Measurements from ENCODE around the gene EZR. TPM values are rescaled to one million over a fixed set of nuclear protein-coding genes. Genes with fewer than 3 reads are reported as not detected.
"Not testable (repeated sequence)": the region's sequence is repeated elsewhere in the genome, so short reads cannot be mapped to it uniquely, and the experiment has no call there.

Gene EZR
- total RNA-seq, 1 experiment from 2014 or later, result 88.5 TPM

DNA sequence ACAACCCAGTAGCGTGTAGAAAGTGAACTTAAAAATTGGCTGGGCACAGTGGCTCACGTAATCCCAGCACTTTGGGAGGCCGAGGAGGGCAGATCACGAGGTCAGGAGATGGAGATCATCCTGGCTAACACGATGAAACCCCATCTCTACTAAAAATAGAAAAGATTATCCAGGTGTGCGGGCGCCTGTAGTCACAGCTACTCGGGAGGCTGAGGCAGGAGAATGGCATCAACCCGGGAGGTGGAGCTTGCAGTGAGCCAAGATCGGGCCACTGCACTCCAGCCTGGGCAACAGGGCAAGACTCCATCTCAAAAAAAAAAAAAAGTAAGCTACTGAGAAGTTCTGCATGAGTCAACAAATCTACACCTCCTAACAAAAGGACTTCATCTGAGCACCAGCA lies 26.7 kb downstream of the EZR start:
- H3K4me1 ChIP-seq (ENCODE audit: low read length), result peaks cover 54% of the 10 kb centered on the region
- H4K20me1 ChIP-seq (ENCODE audit: insufficient read depth, low read depth, low read length), result peaks cover 46% of the 10 kb centered on the region
- not testable (repeated sequence) for DNase-seq; H3K9ac ChIP-seq (ENCODE audit: low read length); H3K9me2 ChIP-seq (replicated peaks; ENCODE audit: insufficient read depth, low read length); H3K27me3 ChIP-seq (ENCODE audit: low read length); H3K9me3 ChIP-seq (ENCODE audit: low read length); H3K4me3 ChIP-seq (ENCODE audit: low read length); H3K4me2 ChIP-seq (ENCODE audit: low read depth, low read length, poor library complexity, severe bottlenecking); H3K27ac ChIP-seq (ENCODE audit: low read length); H2AFZ ChIP-seq (ENCODE audit: low read length)
- peaks cover 14% of the 10 kb centered on the region; the same call in 1 of the 2 replicates for H3K36me3 ChIP-seq (ENCODE audit: insufficient read depth, low read length)
- peaks cover 94% of the 10 kb centered on the region for H3K79me2 ChIP-seq (ENCODE audit: low read length)

GRCh38 chr6:158791274-158791855 lies 27.8 kb downstream of the EZR start:
- H3K4me2 ChIP-seq (ENCODE audit: low read depth, low read length, poor library complexity, severe bottlenecking), result no peak overlapping the region
- no peak overlapping the region for H3K4me3 ChIP-seq (ENCODE audit: low read length)
- H4K20me1 ChIP-seq (ENCODE audit: insufficient read depth, low read depth, low read length), result peaks cover 35% of the 10 kb centered on the region
- H3K36me3 ChIP-seq (ENCODE audit: insufficient read depth, low read length), result peaks cover 22% of the 10 kb centered on the region; the same call in 1 of the 2 replicates
- DNase-seq, result no peak
- no peaks in the 10 kb centered on the region for H3K27me3 ChIP-seq (ENCODE audit: low read length)
- H2AFZ ChIP-seq (ENCODE audit: low read length), result no peak overlapping the region
- H3K79me2 ChIP-seq (ENCODE audit: low read length), result peaks cover 85% of the 10 kb centered on the region
- no peaks in the 10 kb centered on the region for H3K9me3 ChIP-seq (ENCODE audit: low read length)
- H3K27ac ChIP-seq (ENCODE audit: low read length), result no peak overlapping the region
- no peaks in the 10 kb centered on the region for H3K9me2 ChIP-seq (replicated peaks; ENCODE audit: insufficient read depth, low read length)
- H3K9ac ChIP-seq (ENCODE audit: low read length), result no peak overlapping the region
- H3K4me1 ChIP-seq (ENCODE audit: low read length), result peaks cover 42% of the 10 kb centered on the region

DNA sequence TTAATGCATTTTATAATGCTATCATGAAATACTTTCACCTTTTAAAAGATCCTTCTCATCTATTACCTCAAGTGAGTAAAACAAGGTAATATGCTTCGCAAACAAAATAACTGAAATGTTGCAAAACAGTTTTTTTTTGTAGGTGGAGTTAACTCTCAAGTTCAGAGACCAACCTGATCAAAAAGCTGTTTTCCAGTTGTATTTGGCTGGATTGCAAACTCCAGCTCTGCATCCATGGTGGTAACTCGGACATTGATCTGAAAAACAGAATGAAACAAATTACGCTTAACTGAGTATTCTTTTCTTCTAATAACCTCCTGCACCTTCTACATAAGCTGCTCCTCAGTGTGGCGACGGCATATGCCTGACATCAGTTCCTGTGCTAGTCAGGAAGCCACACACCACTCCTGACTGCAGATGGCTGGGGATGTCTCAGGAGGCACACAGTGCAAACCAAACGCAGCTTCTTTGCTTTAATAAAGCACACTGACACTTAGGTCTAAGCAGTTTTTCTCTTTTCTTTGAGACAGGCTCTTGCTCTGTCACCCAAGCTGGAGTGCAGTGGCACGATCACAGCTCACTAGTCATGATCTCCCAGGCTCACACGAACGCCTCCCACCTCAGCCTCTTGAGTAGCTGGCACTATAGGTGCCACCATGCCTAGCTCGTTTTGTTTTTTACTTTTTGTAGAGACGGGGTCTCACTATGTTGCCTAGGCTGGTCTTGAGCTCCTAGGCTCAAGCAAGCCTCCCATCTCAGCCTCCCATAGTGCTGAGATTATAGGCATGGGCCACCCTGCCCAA lies 29.9 kb downstream of the EZR start:
- Histone ChIP-seq H3K9me2 (replicated peaks; ENCODE audit: insufficient read depth, low read length) (no peaks in the 10 kb centered on the region), H3K4me2 (ENCODE audit: low read depth, low read length, poor library complexity, severe bottlenecking) (no peak overlapping the region), H3K27me3 (ENCODE audit: low read length) (no peaks in the 10 kb centered on the region), H3K79me2 (ENCODE audit: low read length) (peaks cover 70% of the 10 kb centered on the region), H3K4me3 (ENCODE audit: low read length) (no peak overlapping the region), H3K36me3 (ENCODE audit: insufficient read depth, low read length) (peaks cover 39% of the 10 kb centered on the region), H3K4me1 (ENCODE audit: low read length) (peaks cover 26% of the 10 kb centered on the region), H2AFZ (ENCODE audit: low read length) (no peak overlapping the region), H4K20me1 (ENCODE audit: insufficient read depth, low read depth, low read length) (peaks cover 32% of the 10 kb centered on the region), H3K9me3 (ENCODE audit: low read length) (no peaks in the 10 kb centered on the region), H3K9ac (ENCODE audit: low read length) (no peak overlapping the region), H3K27ac (ENCODE audit: low read length) (no peak overlapping the region)
- DNase-seq, result no peak

DNA sequence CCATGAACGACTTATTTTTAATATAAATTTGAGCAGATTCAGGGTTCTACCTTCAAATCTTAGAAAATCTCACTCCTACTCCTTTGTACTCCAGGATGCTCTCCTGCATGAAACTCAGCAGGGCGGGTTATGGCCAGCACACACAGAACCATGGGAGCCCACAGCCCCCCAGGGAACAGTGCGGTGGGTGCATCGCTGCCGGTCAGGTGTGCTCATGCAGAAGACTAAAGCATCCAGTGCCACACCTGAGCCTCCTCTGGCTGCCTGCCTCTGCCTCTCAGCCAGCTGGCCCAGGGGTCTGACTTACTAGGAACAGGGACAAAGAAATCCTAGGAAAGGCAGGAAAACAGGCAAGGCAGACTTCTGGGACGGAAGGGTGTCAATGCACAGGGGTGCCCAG lies 31.8 kb downstream of the EZR start:
- Histone ChIP-seq H3K79me2 (ENCODE audit: low read length) (peaks cover 58% of the 10 kb centered on the region), H3K4me3 (ENCODE audit: low read length) (no peak overlapping the region), H3K27ac (ENCODE audit: low read length) (no peak overlapping the region), H3K27me3 (ENCODE audit: low read length) (no peaks in the 10 kb centered on the region), H3K9ac (ENCODE audit: low read length) (no peak overlapping the region), H3K4me1 (ENCODE audit: low read length) (peaks cover 11% of the 10 kb centered on the region), H4K20me1 (ENCODE audit: insufficient read depth, low read depth, low read length) (peaks cover 30% of the 10 kb centered on the region; the same call in 1 of the 2 replicates), H3K9me2 (replicated peaks; ENCODE audit: insufficient read depth, low read length) (no peaks in the 10 kb centered on the region), H2AFZ (ENCODE audit: low read length) (no peak overlapping the region), H3K4me2 (ENCODE audit: low read depth, low read length, poor library complexity, severe bottlenecking) (no peak overlapping the region), H3K9me3 (ENCODE audit: low read length) (no peaks in the 10 kb centered on the region), H3K36me3 (ENCODE audit: insufficient read depth, low read length) (peaks cover 56% of the 10 kb centered on the region)
- DNase-seq, result no peak

- H2AFZ ChIP-seq (ENCODE audit: low read length), result no peak overlapping the region
- no peak overlapping the region for H3K4me3 ChIP-seq (ENCODE audit: low read length)
- peaks cover 30% of the 10 kb centered on the region; the same call in 1 of the 2 replicates for H4K20me1 ChIP-seq (ENCODE audit: insufficient read depth, low read depth, low read length)
- H3K27ac ChIP-seq (ENCODE audit: low read length), result no peak overlapping the region
- no peak overlapping the region for H3K9ac ChIP-seq (ENCODE audit: low read length)
- DNase-seq, result no peak
- peaks cover 8% of the 10 kb centered on the region for H3K4me1 ChIP-seq (ENCODE audit: low read length)
- no peaks in the 10 kb centered on the region for H3K27me3 ChIP-seq (ENCODE audit: low read length)
- no peaks in the 10 kb centered on the region for H3K9me2 ChIP-seq (replicated peaks; ENCODE audit: insufficient read depth, low read length)
- peaks cover 56% of the 10 kb centered on the region for H3K36me3 ChIP-seq (ENCODE audit: insufficient read depth, low read length)
- H3K79me2 ChIP-seq (ENCODE audit: low read length), result peaks cover 55% of the 10 kb centered on the region
- H3K4me2 ChIP-seq (ENCODE audit: low read depth, low read length, poor library complexity, severe bottlenecking), result no peak overlapping the region
- no peaks in the 10 kb centered on the region for H3K9me3 ChIP-seq (ENCODE audit: low read length)
Observed at GRCh38 chr6:158786645-158787304, 32.4 kb downstream of the EZR start.

DNA sequence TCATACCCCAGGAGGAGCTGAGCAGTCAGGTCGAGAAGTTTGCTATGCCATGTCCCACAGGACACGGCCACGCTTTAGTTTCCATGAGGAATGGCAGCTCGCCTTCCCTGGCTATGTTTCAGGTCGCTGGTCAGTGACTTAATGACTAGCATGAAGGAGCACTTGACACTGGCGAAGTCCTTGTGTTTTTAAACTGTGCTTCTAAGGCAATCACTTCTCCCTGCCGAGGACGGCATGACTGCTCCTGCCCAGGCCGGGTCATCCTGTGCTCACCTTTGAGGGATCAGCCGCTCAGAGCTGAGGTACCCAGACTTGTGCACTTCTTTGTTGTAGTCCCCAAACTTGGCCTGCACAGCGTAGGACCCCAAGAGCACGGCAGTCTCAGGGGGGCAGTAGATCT lies 34.1 kb downstream of the EZR start:
- Histone ChIP-seq H3K4me1 (ENCODE audit: low read length) (no peaks in the 10 kb centered on the region), H2AFZ (ENCODE audit: low read length) (no peak overlapping the region), H4K20me1 (ENCODE audit: insufficient read depth, low read depth, low read length) (peaks cover 34% of the 10 kb centered on the region; the same call in 1 of the 2 replicates), H3K9me3 (ENCODE audit: low read length) (no peaks in the 10 kb centered on the region), H3K4me3 (ENCODE audit: low read length) (no peak overlapping the region), H3K4me2 (ENCODE audit: low read depth, low read length, poor library complexity, severe bottlenecking) (no peak overlapping the region), H3K36me3 (ENCODE audit: insufficient read depth, low read length) (peaks cover 68% of the 10 kb centered on the region), H3K9ac (ENCODE audit: low read length) (no peak overlapping the region), H3K27me3 (ENCODE audit: low read length) (no peaks in the 10 kb centered on the region), H3K9me2 (replicated peaks; ENCODE audit: insufficient read depth, low read length) (no peaks in the 10 kb centered on the region), H3K79me2 (ENCODE audit: low read length) (peaks cover 43% of the 10 kb centered on the region), H3K27ac (ENCODE audit: low read length) (no peak overlapping the region)
- DNase-seq, result no peak

GRCh38 chr6:158784505-158784904 lies 34.7 kb downstream of the EZR start:
- no peak for DNase-seq
- Histone ChIP-seq H3K36me3 (ENCODE audit: insufficient read depth, low read length) (peaks cover 68% of the 10 kb centered on the region), H3K27ac (ENCODE audit: low read length) (no peak overlapping the region), H3K4me2 (ENCODE audit: low read depth, low read length, poor library complexity, severe bottlenecking) (no peak overlapping the region), H2AFZ (ENCODE audit: low read length) (no peak overlapping the region), H3K4me3 (ENCODE audit: low read length) (no peak overlapping the region), H3K79me2 (ENCODE audit: low read length) (peaks cover 38% of the 10 kb centered on the region), H3K27me3 (ENCODE audit: low read length) (no peaks in the 10 kb centered on the region), H3K9me3 (ENCODE audit: low read length) (no peaks in the 10 kb centered on the region), H4K20me1 (ENCODE audit: insufficient read depth, low read depth, low read length) (peaks cover 30% of the 10 kb centered on the region; the same call in 1 of the 2 replicates), H3K9me2 (replicated peaks; ENCODE audit: insufficient read depth, low read length) (no peaks in the 10 kb centered on the region), H3K9ac (ENCODE audit: low read length) (no peak overlapping the region), H3K4me1 (ENCODE audit: low read length) (no peaks in the 10 kb centered on the region)

DNA sequence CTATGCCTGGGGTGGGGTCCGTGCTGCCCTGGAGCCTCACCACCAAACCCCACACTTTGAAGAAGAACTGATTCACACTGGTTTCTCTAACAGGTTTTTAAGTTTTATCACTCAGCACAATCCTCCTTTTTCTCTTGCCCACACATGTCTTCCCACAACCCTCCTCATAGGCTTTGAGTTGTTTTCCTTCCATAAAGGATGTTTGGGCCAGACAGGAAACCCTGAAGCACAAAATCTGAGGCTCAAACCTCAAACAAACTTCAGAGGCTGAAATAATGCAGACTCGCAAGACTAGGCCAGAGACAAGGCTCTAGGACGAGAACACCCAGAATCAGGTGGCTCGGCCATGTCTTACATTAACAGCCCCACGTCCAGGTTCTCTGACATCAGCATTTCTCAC lies 35.3 kb downstream of the EZR start:
- Histone ChIP-seq H3K4me3 (ENCODE audit: low read length) (no peak overlapping the region), H2AFZ (ENCODE audit: low read length) (no peak overlapping the region), H3K36me3 (ENCODE audit: insufficient read depth, low read length) (peaks cover 66% of the 10 kb centered on the region), H4K20me1 (ENCODE audit: insufficient read depth, low read depth, low read length) (peaks cover 28% of the 10 kb centered on the region; the same call in 1 of the 2 replicates), H3K27ac (ENCODE audit: low read length) (no peak overlapping the region), H3K79me2 (ENCODE audit: low read length) (peaks cover 36% of the 10 kb centered on the region), H3K4me1 (ENCODE audit: low read length) (no peaks in the 10 kb centered on the region), H3K9me2 (replicated peaks; ENCODE audit: insufficient read depth, low read length) (no peaks in the 10 kb centered on the region), H3K9me3 (ENCODE audit: low read length) (no peaks in the 10 kb centered on the region), H3K4me2 (ENCODE audit: low read depth, low read length, poor library complexity, severe bottlenecking) (no peak overlapping the region), H3K27me3 (ENCODE audit: low read length) (no peaks in the 10 kb centered on the region), H3K9ac (ENCODE audit: low read length) (no peak overlapping the region)
- no peak for DNase-seq

Data from Karpas-422 (cell line).